ENCODE data around the gene PA2G4.
"Not testable (repeated sequence)": the region's sequence is repeated elsewhere in the genome, so short reads cannot be mapped to it uniquely, and the experiment has no call there.

Gene PA2G4

GRCh38 chr12:56104109-56104814 lies at the start of gene PA2G4:
Gene PA2G4, plus strand, starts transcription at chr12:56104559. Its CDS starts 179 bp downstream, at chr12:56104738.
- intact Hi-C loops (cut with DNase I) = loop anchor here (1.0 to 10.0 kb wide), 3 partner anchors 12 to 109 kb away; partner anchors contain the start of genes RPL41, RPS26 and SUOX
- DNase-seq = peak; percentile 93 to 99 (median 98)

GRCh38 chr12:56059964-56060363 lies 44.4 kb upstream of the PA2G4 start:
- DNase-seq; intact Hi-C loops (cut with DNase I): not testable (repeated sequence)

- DNase-seq = no peak
- intact Hi-C loops (cut with DNase I) = no loop called here
These were observed 42.4 kb upstream of the PA2G4 start for GRCh38 chr12:56061982-56062381.

- intact Hi-C loops (cut with DNase I) = no loop called here
- DNase-seq = no peak
These were observed 41.4 kb upstream of the PA2G4 start for GRCh38 chr12:56062996-56063395.

- DNase-seq = no peak
These were observed 32.7 kb upstream of the PA2G4 start for GRCh38 chr12:56071648-56072047.

GRCh38 chr12:56074396-56074795 lies 30.0 kb upstream of the PA2G4 start:
- DNase-seq = no peak
- intact Hi-C loops (cut with DNase I) = no loop called here

More at GRCh38 chr12:56071648-56072047, 32.7 kb upstream of the PA2G4 start:
- intact Hi-C loops (cut with DNase I) = no loop called here

- DNase-seq; intact Hi-C loops (cut with DNase I): not testable (repeated sequence)
These were observed 26.4 kb upstream of the PA2G4 start for GRCh38 chr12:56077966-56078365.

GRCh38 chr12:56078427-56078826 lies 25.9 kb upstream of the PA2G4 start:
- DNase-seq = no peak
- intact Hi-C loops (cut with DNase I) = no loop called here

- intact Hi-C loops (cut with DNase I) = no loop called here
These were observed 25.2 kb upstream of the PA2G4 start for GRCh38 chr12:56078931-56079722.

GRCh38 chr12:56079723-56080555 lies 24.4 kb upstream of the PA2G4 start, which contains the start of gene ERBB3:
Gene ERBB3, plus strand, starts transcription at chr12:56080165. Its CDS starts 136 bp downstream, at chr12:56080301.
- intact Hi-C loops (cut with DNase I) = no loop called here

More at GRCh38 chr12:56078931-56079722, 25.2 kb upstream of the PA2G4 start:
- DNase-seq = peak; percentile 71 to 97 (median 90)

GRCh38 chr12:56080556-56081138 lies 23.7 kb upstream of the PA2G4 start:
- peak in 8 of 42 donors; percentile 5 to 45 (median 11) for DNase-seq
- intact Hi-C loops (cut with DNase I) = no loop called here

More at GRCh38 chr12:56079723-56080555, 24.4 kb upstream of the PA2G4 start, which contains the start of gene ERBB3:
- peak; percentile 65 to 94 (median 84) for DNase-seq

- DNase-seq = peak; percentile 51 to 93 (median 76)
These were observed 22.7 kb upstream of the PA2G4 start for GRCh38 chr12:56081393-56082347.

GRCh38 chr12:56082382-56082781 lies 22.0 kb upstream of the PA2G4 start:
- peak in 3 of 42 donors; percentile 2 to 27 (median 10) for DNase-seq
- intact Hi-C loops (cut with DNase I) = no loop called here

More at GRCh38 chr12:56081393-56082347, 22.7 kb upstream of the PA2G4 start:
- intact Hi-C loops (cut with DNase I) = no loop called here

- intact Hi-C loops (cut with DNase I) = no loop called here
These were observed 21.4 kb upstream of the PA2G4 start for GRCh38 chr12:56082967-56083366.

GRCh38 chr12:56084958-56085543 lies 19.3 kb upstream of the PA2G4 start:
- DNase-seq = peak in 14 of 42 donors; percentile 8 to 63 (median 26)
- intact Hi-C loops (cut with DNase I) = no loop called here

More at GRCh38 chr12:56082967-56083366, 21.4 kb upstream of the PA2G4 start:
- DNase-seq = peak; percentile 75 to 98 (median 92)

GRCh38 chr12:56086096-56086495 lies 18.3 kb upstream of the PA2G4 start:
- intact Hi-C loops (cut with DNase I) = no loop called here
- no peak for DNase-seq

GRCh38 chr12:56086608-56087007 lies 17.8 kb upstream of the PA2G4 start:
- intact Hi-C loops (cut with DNase I) = no loop called here
- DNase-seq = no peak

Measured in head of caudate nucleus (tissue), 42 donors.